ENCODE data around the gene ATF7IP2.
"Not testable (repeated sequence)": the region's sequence is repeated elsewhere in the genome, so short reads cannot be mapped to it uniquely, and the experiment has no call there.

ATF7IP2 gene

DNA sequence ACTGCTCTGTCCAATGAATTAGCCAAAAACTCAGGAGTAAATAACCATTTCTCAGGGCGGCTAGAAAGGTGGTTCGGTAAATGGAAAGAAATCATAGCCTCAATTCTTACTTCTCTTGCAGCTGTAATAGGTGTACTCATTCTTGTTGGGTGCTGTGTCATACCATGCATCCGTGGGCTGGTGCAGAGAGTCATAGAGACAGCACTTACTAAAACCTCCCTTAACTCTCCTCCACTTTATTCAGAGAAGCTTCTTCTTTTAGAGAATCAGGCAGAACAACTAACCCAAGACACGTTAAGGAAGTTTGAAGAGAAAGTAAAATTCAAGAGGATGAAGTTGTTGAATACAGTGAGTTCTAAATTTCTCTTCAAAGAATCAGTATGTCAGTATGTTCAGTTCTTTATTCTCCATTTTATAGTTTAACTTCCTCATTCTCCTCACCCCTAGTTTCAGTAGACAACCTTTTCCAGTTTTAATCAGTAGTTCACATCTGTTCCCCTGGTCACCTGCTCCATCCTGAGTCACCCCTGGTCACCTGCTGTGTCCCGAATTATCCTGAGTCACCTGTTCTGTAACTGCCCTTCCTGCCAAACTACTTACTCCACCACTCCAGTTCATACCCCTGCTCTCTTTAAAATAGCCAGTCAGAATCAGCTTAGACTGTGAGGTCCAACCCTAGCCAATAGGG is 108.6 kb downstream of the ATF7IP2 start:
- H3K27ac ChIP-seq (ENCODE audit: low read depth, low read length): no peak overlapping the region
- H3K4me3 ChIP-seq (ENCODE audit: low read depth, low read length): no peak overlapping the region
- H3K9me3 ChIP-seq (ENCODE audit: control insufficient read depth, insufficient read depth, low read depth, low read length): peaks cover 20% of the 10 kb centered on the region
- H3K4me1 ChIP-seq (ENCODE audit: control insufficient read depth, insufficient read depth, low read length): no peaks in the 10 kb centered on the region
- no peaks in the 10 kb centered on the region for H3K36me3 ChIP-seq (ENCODE audit: control insufficient read depth, insufficient read depth, low read length)
- no peak overlapping the region for H3K9ac ChIP-seq (ENCODE audit: low read length)
- H3K27me3 ChIP-seq (ENCODE audit: control insufficient read depth, insufficient read depth, low read length): no peaks in the 10 kb centered on the region

DNA sequence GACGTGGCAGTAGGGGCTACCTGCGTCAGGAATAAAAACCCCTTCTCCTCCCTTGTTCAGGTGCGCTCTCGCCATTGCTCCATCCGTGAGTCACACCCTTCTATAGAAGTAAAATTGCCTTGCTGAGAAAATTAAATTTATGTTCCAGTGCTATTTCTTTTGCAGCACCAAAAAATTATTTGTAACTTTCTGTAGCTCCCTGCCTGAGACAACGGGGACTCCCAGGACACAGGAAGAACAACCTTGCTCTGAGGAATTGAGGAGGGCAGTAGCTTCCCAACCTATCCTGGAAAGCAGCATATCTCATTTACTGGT is 109.1 kb downstream of the ATF7IP2 start:
- Histone ChIP-seq H3K9me3 (ENCODE audit: control insufficient read depth, insufficient read depth, low read depth, low read length) (peaks cover 20% of the 10 kb centered on the region), H3K27me3 (ENCODE audit: control insufficient read depth, insufficient read depth, low read length) (no peaks in the 10 kb centered on the region), H3K4me1 (ENCODE audit: control insufficient read depth, insufficient read depth, low read length) (no peaks in the 10 kb centered on the region), H3K36me3 (ENCODE audit: control insufficient read depth, insufficient read depth, low read length) (no peaks in the 10 kb centered on the region), H3K9ac (ENCODE audit: low read length) (no peak overlapping the region), H3K27ac (ENCODE audit: low read depth, low read length) (no peak overlapping the region), H3K4me3 (ENCODE audit: low read depth, low read length) (no peak overlapping the region)

DNA sequence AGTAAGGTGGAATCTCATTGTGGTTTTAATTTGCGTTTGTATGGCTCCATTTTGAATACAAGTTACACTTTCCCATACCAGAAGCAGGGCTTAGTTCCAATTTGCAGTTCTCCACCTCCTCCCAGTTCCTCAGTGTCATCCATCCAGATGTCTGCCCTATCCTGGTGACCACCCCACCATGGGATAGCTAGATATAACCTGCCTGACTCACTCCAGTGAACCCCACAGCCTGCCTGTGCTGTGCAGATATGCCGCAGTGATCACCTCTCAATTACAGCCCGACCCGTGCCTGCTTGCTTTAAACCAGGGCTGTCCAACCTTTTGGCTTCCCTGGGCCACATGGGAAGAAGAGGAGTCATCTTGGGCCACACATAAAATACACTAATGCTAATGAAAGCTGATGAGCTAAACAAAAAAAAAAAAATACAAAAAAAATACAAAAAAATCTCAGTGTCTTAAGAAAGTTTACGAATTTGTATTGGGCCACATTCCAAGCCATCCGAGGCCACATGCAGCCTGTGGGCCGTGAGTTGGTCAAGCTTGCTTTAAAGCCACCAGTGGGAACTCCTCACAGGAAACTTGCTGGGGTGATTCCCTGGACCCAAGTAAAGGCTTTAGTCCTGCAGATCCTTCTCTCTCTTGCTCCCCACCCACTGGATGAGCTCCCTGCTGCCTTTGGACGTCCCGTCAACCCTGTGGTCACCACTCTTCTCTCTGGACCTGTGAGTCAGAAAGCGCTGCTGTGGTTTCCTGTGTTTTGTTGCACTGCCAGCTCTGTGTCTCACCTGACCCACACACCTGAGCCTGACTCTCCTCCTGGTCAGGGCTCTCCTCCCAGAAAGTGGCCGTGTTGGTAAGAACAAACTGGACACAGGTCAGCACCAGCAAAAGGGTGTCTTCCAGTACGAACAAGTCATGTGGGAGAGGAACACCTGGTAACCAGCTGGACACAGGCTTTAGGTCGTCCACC is 111.6 kb downstream of the ATF7IP2 start:
- Histone ChIP-seq H3K27ac (ENCODE audit: low read depth, low read length) (no peak overlapping the region), H3K9ac (ENCODE audit: low read length) (no peak overlapping the region), H3K27me3 (ENCODE audit: control insufficient read depth, insufficient read depth, low read length) (no peaks in the 10 kb centered on the region)

DNA sequence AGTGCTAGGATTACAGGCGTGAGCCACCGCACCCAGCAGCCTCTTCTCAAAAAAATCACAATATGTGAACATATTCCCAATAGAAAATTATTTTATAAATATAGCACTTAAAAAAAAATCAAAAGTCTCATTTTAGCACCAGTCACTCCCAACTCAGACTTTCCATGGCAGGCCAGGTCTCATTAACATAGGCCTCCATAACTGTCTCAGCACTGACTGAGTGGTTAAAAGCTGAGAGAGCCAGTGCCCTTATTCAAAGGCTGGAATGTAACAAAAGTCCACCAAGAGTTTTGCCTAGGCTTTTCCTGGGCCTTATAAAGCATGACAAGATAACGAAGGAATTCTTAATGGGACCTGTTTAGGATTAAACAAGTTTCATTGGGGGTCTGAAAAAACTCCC is 114.7 kb downstream of the ATF7IP2 start:
- H3K9ac ChIP-seq (ENCODE audit: low read length): no peak overlapping the region
- H3K27ac ChIP-seq (ENCODE audit: low read depth, low read length): no peak overlapping the region
- H3K4me3 ChIP-seq (ENCODE audit: low read depth, low read length): no peak overlapping the region
- H3K4me1 ChIP-seq (ENCODE audit: control insufficient read depth, insufficient read depth, low read length): peaks cover 13% of the 10 kb centered on the region
- no peaks in the 10 kb centered on the region for H3K36me3 ChIP-seq (ENCODE audit: control insufficient read depth, insufficient read depth, low read length)
- H3K27me3 ChIP-seq (ENCODE audit: control insufficient read depth, insufficient read depth, low read length): no peaks in the 10 kb centered on the region
- peaks cover 14% of the 10 kb centered on the region; the same call in 1 of the 2 replicates for H3K9me3 ChIP-seq (ENCODE audit: control insufficient read depth, insufficient read depth, low read depth, low read length)

More for the DNA sequence above, 111.6 kb downstream of the ATF7IP2 start:
- no peaks in the 10 kb centered on the region for H3K4me1 ChIP-seq (ENCODE audit: control insufficient read depth, insufficient read depth, low read length)
- H3K4me3 ChIP-seq (ENCODE audit: low read depth, low read length): no peak overlapping the region
- no peaks in the 10 kb centered on the region for H3K36me3 ChIP-seq (ENCODE audit: control insufficient read depth, insufficient read depth, low read length)
- H3K9me3 ChIP-seq (ENCODE audit: control insufficient read depth, insufficient read depth, low read depth, low read length): peaks cover 30% of the 10 kb centered on the region

DNA sequence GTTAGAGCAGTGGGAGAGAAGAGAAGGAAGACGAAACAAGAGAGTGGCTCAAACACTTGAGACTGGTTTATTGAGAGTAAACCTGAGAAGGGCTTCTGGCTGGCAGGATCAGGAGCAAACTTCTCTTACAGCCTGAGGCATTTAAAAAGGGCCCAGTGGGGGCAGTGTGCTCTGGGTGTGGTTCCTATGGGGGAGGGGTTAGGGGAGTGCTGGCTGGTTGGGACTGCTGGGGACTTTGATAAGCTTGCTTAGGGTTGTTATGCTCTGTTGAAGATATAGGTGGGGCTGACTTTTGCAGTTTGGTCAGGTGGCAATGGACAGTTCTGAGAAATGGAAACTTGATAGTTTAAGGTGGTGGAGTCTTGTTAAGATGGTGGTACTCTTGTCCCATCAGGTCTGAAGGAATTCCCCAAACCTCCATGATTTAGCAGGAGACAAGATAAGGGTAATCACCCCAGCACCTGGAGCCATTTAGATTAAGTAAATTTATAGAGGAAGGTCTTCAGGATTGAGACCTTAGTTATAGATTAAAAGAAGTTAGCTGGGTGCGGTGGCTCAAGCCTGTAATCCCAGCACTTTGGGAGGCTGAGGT is 115.3 kb downstream of the ATF7IP2 start:
- no peaks in the 10 kb centered on the region for H3K36me3 ChIP-seq (ENCODE audit: control insufficient read depth, insufficient read depth, low read length)
- H3K4me1 ChIP-seq (ENCODE audit: control insufficient read depth, insufficient read depth, low read length): peaks cover 13% of the 10 kb centered on the region
- no peaks in the 10 kb centered on the region for H3K27me3 ChIP-seq (ENCODE audit: control insufficient read depth, insufficient read depth, low read length)
- no peak overlapping the region for H3K27ac ChIP-seq (ENCODE audit: low read depth, low read length)
- no peak overlapping the region for H3K9ac ChIP-seq (ENCODE audit: low read length)
- H3K9me3 ChIP-seq (ENCODE audit: control insufficient read depth, insufficient read depth, low read depth, low read length): peaks cover 14% of the 10 kb centered on the region; the same call in 1 of the 2 replicates
- no peak overlapping the region for H3K4me3 ChIP-seq (ENCODE audit: low read depth, low read length)

DNA sequence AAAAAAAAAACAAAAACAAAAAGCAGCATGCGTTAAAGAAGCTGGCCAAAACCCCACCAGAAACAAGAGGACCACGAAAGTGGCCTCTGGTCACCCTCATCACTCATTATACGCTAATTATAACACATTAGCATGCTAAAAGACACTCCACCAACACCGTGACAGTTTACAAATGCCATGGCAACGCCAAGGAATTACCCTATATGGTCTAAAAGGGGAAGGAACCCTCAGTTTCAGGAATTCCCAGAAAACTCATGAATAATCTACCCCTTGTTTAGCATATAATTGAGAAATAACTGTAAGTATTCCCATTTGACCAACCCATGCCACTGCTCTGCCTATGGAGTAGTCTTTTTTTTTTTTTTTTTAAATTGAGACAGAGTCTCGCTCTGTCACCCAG is 116.9 kb downstream of the ATF7IP2 start:
- H3K4me3 ChIP-seq (ENCODE audit: low read depth, low read length): no peak overlapping the region
- peaks cover 14% of the 10 kb centered on the region; the same call in 1 of the 2 replicates for H3K9me3 ChIP-seq (ENCODE audit: control insufficient read depth, insufficient read depth, low read depth, low read length)
- H3K4me1 ChIP-seq (ENCODE audit: control insufficient read depth, insufficient read depth, low read length): peaks cover 13% of the 10 kb centered on the region
- H3K27ac ChIP-seq (ENCODE audit: low read depth, low read length): no peak overlapping the region
- H3K36me3 ChIP-seq (ENCODE audit: control insufficient read depth, insufficient read depth, low read length): no peaks in the 10 kb centered on the region
- no peak overlapping the region for H3K9ac ChIP-seq (ENCODE audit: low read length)
- no peaks in the 10 kb centered on the region for H3K27me3 ChIP-seq (ENCODE audit: control insufficient read depth, insufficient read depth, low read length)

DNA sequence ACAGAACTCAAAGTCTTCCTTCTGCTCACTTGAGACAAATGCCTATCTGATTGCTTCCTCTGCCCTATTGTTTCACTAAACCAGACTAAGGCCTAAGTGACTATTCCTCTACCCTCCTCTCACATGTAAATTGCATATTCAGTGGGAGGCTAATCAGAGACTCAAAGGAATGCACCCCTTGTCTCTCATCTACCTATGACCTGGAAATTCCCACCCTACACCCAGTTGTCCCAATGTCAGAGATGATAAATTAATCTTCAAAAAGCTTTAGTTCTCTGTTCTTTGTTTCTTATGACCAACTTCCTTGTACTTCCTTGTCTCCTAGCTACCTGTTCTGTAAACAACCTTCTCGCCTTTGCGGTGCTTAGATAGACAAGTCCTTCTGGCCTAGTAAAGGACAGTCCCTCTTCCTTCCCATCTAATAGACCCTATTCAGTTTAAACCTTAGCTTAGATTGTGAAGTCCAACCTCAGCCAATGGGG is 118.6 kb downstream of the ATF7IP2 start:
- H3K9ac ChIP-seq (ENCODE audit: low read length): peak overlapping the region; percentile 52
- no peaks in the 10 kb centered on the region for H3K36me3 ChIP-seq (ENCODE audit: control insufficient read depth, insufficient read depth, low read length)
- no peaks in the 10 kb centered on the region for H3K27me3 ChIP-seq (ENCODE audit: control insufficient read depth, insufficient read depth, low read length)
- peaks cover 14% of the 10 kb centered on the region; the same call in 1 of the 2 replicates for H3K9me3 ChIP-seq (ENCODE audit: control insufficient read depth, insufficient read depth, low read depth, low read length)
- peaks cover 13% of the 10 kb centered on the region for H3K4me1 ChIP-seq (ENCODE audit: control insufficient read depth, insufficient read depth, low read length)
- peak overlapping the region; percentile 79 for H3K27ac ChIP-seq (ENCODE audit: low read depth, low read length)
- H3K4me3 ChIP-seq (ENCODE audit: low read depth, low read length): no peak overlapping the region

DNA sequence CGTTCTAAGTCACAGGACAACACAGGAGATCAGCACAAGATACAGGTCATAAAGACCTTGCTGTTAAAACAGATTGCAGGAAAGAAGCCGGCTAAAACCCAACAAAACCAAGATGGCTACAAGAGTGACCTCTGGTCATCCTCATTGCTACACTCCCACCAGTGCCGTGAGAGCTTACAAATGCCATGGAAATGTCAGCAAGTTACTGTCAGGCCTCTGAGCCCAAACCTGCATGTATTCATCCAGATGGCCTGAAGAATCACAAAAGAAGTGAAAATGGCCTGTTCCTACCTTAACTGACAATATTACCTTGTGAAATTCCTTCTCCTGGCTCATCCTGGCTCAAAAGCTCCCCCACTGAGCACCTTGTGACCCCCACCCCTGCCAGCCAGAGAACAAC is 119.4 kb downstream of the ATF7IP2 start:
- not testable (repeated sequence) for H3K27me3 ChIP-seq (ENCODE audit: control insufficient read depth, insufficient read depth, low read length); H3K4me3 ChIP-seq (ENCODE audit: low read depth, low read length); H3K36me3 ChIP-seq (ENCODE audit: control insufficient read depth, insufficient read depth, low read length)
- Histone ChIP-seq H3K4me1 (ENCODE audit: control insufficient read depth, insufficient read depth, low read length) (peaks cover 13% of the 10 kb centered on the region), H3K9me3 (ENCODE audit: control insufficient read depth, insufficient read depth, low read depth, low read length) (peaks cover 14% of the 10 kb centered on the region; the same call in 1 of the 2 replicates), H3K27ac (ENCODE audit: low read depth, low read length) (peak overlapping the region; percentile 79), H3K9ac (ENCODE audit: low read length) (peak overlapping the region; percentile 52)

DNA sequence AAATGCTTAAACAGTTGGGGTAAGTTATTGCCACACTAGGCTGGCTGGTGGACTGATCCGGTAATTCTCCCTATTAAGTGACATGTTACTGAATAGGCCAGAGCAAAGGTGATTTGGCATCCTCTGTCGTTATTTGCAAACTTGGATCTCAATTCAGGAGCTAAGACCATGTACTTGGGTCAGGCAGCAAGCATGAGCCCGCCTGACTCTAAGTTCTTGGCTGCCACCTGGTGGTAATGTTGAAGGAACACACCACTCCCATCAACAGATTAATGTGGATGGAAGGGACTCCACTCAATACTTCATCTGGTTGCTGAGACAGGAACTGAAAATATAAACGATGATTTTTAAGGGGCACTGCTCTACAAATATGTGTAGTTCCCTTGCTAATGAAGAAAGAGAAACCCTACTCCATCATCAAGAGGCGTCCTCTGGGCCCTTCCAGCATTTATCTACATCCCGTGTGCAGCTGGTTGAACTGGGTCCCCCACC is 123.7 kb downstream of the ATF7IP2 start:
- Histone ChIP-seq H3K4me1 (ENCODE audit: control insufficient read depth, insufficient read depth, low read length) (peaks cover 11% of the 10 kb centered on the region), H3K9me3 (ENCODE audit: control insufficient read depth, insufficient read depth, low read depth, low read length) (peaks cover 8% of the 10 kb centered on the region), H3K4me3 (ENCODE audit: low read depth, low read length) (no peak overlapping the region), H3K9ac (ENCODE audit: low read length) (no peak overlapping the region), H3K27me3 (ENCODE audit: control insufficient read depth, insufficient read depth, low read length) (no peaks in the 10 kb centered on the region), H3K36me3 (ENCODE audit: control insufficient read depth, insufficient read depth, low read length) (no peaks in the 10 kb centered on the region), H3K27ac (ENCODE audit: low read depth, low read length) (no peak overlapping the region)

DNA sequence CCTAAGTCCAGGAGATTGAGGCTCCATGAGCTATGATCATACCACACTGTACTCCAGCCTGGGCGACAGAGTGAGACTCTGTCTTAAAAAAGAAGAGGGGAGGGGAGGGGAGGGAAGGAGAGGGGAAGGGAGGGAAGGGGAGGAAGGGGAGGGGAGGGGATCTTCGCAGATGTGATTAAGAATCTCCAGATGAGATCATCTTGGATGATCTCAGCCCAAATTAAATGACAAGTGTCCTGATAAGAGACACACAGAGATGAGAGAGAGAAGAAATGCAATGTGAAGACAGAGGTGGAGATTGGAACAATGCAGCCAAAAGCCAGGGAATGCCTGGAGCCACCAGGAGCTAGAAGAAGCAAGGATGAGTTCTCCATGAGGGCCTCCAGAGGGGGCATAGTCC is 124.4 kb downstream of the ATF7IP2 start:
- Histone ChIP-seq H3K9ac (ENCODE audit: low read length) (no peak overlapping the region), H3K4me1 (ENCODE audit: control insufficient read depth, insufficient read depth, low read length) (peaks cover 4% of the 10 kb centered on the region), H3K9me3 (ENCODE audit: control insufficient read depth, insufficient read depth, low read depth, low read length) (peaks cover 6% of the 10 kb centered on the region), H3K27me3 (ENCODE audit: control insufficient read depth, insufficient read depth, low read length) (no peaks in the 10 kb centered on the region), H3K27ac (ENCODE audit: low read depth, low read length) (no peak overlapping the region), H3K4me3 (ENCODE audit: low read depth, low read length) (no peak overlapping the region), H3K36me3 (ENCODE audit: control insufficient read depth, insufficient read depth, low read length) (no peaks in the 10 kb centered on the region)
